RKO (cell line): ENCODE measurements around the gene SLC44A1.
A peak's percentile ranks its signal among the peaks of the same experiment; 100 is the strongest.

Experiments
- DNase-seq: peaks from one replicate; pipeline ENCODE4 v3.0.0-alpha.2; 2016; ENCODE audit warnings: low spot score

The SLC44A1 gene

DNA sequence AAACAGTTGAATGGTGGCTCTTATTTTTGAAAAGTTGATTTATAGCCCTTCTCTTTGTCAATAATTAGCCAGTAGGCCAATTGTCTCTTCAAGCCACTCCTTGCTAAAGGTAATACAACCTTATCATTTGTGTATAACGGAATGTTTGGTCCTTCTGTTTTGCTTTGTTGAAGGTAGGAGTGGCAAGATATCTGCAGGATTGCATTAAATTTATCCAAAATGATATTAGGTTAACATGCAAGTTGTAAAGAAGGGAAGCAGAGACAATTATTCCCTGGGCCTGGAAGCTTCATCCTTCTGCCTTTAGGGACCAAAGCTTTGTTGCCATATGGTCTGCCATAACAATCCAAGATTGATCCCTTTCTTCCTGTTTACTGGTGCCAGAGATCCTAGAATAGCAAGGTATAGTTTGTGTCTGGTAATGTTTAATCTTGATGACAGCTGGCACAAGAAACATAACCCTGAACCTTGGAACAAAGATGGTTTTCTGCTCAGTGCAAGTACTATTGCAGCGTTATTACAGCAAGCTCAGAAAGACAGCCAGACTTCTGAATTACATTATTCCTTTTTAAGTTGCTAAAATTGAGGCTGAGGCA, 187.9 kb downstream of the SLC44A1 start:
- no peak for DNase-seq

DNA sequence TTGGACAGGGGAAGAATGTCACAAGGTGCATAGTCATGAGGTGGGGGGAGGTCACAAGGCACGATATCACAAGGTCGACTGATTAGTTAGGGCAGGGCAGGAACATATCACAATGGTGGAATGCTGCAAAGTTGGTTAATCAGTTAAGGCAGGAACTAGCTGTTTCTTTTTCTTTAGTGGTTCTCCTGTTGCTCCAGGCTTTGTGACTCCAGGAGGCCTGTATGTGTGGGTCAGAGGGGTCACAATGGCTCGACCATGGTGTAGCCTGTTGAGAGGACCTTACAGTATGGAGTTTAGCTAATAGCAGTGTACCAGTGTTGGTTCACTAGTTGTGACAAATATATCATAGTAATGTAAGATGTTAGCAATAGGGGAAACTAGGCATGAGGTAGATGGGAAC, 191.0 kb downstream of the SLC44A1 start:
- DNase-seq = no peak

DNA sequence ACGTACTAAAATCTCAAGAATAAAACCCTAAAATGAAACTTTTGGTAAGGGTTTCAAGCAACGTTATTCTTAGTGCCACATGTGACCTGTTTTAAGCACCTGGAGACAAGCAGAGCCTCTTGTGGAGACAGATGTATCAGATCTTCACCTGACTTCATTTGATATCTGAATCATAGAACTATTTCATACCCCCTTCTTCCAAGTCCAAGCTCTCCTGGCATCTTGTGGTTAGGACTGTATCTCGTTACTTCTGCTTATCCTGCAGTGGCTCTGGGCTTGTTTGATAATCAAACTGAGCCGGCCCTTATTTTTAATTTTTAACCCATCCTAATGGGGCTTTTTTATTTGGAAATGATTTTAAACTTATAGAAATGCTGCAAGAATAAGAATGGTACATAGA, 192.3 kb downstream of the SLC44A1 start:
- no peak for DNase-seq

DNA sequence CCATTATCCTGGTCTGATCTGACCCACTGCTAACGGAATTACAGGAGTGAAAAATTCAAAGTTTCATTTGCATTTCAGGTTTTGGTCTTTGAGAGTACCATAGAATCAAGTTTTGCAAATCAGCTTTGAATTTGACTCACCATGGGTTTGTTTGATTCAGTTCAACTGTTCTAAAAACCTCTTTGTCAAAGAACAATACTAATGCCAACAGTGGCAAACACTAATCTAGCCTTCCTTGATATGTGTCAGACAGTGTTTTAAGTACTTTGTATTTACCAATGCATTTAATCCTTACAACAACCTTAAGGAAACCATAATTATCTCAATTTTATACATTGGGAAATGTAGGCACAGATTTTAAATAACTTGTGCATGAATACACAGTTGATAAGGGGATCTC, 193.3 kb downstream of the SLC44A1 start:
- DNase-seq = no peak

DNA sequence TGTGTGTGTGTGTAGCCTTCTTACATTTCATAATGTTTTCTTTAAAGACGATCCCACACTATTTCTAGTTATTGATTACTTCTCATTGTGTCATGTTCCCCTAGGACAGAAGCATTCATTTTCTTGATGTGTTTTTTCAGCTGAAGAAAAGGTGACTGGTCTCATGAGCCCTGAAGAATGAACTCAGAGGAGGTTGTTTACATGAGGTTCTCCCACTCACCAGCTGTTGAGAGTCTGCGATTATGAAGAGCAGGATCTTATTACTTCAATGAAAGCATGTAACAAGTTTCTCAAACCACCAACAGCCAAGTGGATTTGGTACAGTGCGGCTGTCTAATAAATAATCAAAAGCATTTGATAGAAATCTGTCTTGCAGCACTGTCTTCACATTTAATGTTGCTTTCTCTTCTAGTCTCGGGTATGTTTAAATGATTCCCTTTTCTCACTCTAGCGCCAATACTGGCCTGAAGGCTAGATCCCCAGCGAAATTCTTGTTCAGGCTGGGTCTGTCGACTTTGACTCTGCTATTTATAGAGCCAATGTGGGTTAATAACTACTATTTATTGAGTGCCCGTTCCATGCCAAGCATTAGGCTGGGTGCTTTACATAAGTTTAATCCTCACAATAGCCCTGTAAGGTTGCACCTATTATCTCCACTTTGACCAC, 193.8 kb downstream of the SLC44A1 start:
- no peak for DNase-seq

DNA sequence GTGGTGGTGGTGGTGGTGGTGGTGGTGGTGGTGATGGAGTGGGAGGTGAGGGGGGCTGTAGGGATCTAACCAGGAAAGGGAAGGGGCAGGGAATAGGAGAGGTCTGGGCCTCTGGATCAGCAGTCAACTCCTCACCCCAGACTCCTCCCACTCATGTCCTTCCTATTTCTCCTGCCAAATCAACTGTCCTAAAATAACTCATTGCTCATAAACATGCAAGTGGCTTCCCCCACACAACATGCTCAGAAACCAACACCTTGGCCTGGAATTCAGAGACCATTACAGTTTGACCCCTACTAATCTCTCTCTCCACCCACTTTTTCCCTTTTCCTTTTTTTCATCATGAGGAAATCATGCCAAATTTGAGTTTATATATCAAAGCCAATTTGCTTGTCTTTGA, 195.0 kb downstream of the SLC44A1 start:
- no peak for DNase-seq

DNA sequence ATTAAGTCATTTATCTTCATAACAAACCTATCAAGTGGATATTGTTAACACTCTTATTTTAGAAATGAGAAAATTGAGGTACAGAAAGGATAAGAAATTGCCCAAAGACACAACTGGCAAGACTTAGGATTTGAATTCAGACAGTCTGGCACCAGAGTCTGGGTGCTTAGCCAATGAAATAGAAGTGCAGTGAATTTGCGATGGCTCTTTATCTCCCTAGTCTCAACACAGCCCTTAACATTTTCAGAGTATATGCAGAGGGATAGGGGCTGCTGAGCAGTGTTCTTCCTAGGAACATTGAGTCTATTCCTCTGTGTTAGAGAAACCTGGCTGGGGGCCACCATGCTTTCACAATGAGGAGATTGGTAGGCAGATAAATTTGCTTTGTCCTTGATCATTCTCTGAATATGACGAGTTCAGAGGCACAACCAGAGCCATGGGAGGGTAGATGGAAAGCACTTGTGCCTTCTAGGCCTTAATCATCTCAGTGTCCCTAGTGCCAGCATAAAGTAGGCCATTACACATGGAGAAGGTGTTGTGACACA, 197.2 kb downstream of the SLC44A1 start:
- DNase-seq = no peak

DNA sequence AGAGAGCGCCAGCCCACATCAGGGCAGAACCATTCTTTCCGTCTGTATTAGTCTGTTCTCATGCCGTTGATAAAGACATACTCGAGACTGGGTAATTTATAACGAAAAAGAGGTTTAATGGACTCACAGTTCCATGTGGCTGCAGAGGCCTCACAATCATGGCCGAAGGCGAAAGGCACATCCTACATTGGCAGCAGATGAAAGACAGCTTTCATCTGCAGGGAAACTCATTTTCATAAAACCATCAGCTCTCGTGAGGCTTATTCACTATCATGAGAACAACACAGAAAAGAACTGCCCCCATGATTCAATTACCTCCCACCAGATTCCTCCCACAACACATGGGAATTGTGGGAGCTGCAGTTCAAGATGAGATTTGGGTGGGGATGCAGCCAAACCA, 198.7 kb downstream of the SLC44A1 start:
- DNase-seq = no peak

DNA sequence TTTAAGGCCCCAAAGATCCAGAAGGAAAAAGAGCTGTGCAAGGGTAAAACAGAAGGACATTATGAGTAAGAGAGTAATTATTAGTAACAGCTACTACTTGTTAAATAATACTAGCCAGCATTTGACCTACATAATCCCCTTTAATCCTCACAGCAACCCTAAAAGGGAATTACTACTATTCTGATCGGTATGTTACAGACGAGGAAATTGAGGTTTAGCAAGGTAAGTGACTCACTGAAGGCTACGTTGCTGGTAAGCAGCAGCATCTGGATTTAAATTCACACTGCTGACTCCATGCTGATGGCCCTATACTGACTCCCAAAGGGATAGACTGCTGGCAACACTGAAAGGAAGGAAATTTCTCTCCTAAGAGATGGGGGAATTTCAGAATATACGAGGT, 199.7 kb downstream of the SLC44A1 start:
- no peak for DNase-seq

DNA sequence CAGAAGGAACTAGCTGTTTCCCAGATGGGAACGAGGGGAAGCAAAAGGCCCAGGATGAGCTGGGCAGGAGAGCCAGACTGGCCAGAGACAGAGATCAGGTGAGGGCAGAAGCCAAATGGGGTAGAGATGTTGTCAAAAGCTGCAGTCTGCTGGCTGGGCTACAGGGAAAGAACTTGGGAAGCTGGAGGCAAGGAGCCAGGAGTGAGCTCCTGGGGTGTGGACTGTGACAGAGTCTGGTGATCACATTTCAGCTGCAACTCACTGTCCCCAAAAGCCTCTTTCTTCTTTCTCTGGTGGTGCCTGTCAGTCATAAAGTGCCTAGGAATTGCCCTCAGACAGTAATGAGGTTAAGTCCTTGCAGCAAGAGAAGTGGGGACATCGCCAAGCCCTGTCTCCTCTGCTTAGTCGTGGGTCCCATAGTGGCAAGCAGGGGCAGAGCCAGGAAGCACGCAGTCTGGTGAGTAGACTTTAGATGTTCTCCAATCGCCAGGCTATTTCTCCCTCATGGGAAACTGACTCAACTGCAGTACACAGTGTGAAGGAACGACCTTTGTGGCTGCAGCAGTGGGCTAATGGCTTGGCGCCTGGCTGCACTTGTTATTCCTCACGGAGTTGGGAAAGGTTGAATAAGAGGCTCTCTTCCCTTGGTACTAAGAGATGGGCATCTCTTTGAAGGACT, 200.9 kb downstream of the SLC44A1 start:
- DNase-seq = no peak

DNA sequence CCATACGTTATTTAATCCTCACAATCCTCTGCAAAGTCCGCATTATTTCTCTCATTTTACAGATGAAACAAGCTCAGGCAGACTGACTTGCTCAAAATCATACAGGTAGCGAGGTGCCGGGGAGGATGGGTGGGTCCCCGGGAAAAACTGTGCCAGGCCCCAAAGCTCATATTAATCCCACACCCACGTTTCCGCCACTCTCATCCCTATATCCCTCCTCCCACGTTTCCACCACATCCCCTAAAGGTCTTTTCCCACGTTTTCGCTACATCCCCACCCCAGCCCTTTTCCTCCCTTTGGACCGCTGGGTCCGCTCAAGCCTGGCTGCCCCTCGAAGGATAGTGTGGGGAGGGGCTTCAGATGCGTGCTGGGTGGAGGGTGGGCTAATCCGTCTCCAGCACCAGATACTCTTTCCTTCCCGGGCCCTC, 202.9 kb downstream of the SLC44A1 start:
- DNase-seq = peak; percentile 32

DNA sequence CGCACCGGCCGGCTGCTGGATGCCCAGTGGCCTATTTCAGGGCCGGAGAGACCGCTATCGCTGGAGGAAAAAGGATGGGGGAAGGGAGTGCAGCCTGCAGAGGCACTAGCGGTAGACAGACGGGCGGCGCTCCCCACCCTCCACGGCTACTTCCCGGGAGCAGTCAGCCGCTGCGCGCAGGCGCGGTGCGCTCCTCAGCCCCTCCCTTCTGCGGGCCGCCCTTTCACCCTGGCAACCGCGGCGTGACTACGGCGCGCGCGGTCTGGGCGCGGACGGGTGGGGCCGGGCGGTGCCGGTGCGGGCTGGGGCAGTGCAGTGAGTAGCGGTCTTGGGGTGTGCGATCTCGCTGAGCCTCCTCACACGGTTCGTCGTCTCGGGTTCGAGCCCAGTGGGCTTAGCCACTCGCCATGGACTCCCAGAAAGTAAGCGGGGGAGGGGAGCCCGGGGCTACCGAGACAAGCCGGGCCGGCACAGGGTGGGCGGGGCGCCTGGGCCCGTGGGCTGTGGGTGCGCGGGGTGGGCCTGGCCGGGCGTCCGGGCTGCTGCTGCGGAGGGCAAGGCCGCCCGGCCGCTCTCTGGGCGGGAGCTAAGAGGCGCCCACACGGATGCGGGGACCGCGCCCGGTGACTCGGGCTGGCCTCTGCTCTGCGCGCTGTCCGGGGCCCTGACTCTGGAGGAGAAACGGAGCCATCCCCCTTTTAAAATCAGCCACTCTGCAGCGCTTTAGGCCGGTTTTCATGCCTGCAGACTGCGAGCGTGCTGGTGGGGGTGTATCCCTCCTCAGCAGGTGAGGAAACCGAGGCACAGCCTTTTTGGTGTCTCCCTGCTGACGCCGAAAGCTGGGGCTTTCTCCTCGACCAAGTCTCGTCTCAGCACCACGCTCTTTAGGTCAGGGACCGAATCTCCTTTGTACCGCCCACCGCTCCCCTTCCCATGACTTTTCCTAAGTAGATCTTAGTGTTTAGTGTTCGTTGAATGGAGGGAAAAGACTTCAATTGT, 203.7 kb downstream of the SLC44A1 start, which contains the start of gene FSD1L:
Gene FSD1L (plus strand): TSS at position 221 of the 999 bp plus-strand sequence. CDS start 187 bp downstream, at position 408.
- DNase-seq = peak; percentile 97

DNA sequence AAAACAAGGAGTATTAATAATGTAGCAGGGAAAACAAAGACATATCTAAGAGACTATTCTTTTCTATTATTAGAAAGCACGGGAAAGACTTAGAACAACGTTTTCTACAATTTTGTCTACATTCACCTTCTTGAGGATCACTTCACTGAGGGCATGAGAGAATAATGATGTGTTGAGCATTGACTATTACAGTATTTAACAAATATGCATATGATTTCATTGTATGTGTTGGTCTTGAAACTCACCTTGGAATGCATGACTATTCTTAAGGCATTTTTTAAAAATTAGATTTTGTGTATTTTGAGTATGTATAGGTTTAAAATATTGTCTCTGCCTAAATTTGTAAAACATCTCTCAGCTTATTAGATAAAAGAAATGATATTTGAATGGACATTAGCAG, 204.6 kb downstream of the SLC44A1 start:
- peak; percentile 77 for DNase-seq

DNA sequence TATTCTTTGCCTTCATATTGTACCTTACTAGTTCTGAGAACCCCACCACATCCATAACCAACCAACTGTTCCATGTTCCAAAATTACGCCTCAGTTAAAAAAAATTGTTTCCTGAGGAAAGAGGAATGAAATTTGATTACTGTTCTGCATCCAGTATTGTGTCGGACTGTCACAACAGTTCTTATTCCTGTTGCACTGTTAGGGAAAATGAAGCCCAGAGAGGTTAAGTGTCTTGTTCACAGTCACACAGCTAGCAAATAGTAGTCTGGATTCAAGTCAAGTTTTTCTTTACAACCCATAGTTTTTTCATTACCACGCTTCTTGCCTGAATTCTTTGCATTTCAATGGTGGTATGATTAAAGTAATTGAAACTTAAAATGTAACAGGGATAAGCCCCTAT, 207.7 kb downstream of the SLC44A1 start:
- no peak for DNase-seq

DNA sequence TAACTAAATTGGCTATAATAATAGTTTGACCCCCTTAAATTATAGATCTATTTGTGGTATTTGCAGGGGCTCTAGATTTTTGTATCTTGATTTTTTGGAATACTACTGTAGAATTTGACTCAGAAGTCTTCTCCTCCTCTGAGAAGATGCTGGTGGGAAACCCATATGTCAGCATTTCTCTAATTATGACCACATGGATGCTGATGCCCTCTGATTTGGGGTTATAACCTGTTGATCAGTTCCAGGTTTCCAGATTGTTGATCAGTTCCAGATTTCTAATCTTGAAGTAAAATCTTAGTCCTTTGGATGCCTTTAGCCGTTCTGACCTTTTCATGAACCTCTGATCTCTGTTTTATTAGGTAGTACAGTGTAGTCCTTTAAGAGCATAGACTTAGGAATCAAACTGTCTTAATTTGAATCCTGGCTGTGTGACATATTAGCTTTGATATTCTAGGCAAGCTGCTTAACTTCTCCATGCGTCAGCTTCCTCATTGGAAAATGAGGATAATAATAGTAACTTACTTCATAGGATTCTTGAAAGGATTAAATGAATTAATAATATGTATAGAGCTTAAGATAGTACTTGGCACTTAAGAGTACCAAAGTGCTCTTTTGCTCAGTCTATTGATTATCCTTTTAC, 211.5 kb downstream of the SLC44A1 start:
- DNase-seq = no peak

DNA sequence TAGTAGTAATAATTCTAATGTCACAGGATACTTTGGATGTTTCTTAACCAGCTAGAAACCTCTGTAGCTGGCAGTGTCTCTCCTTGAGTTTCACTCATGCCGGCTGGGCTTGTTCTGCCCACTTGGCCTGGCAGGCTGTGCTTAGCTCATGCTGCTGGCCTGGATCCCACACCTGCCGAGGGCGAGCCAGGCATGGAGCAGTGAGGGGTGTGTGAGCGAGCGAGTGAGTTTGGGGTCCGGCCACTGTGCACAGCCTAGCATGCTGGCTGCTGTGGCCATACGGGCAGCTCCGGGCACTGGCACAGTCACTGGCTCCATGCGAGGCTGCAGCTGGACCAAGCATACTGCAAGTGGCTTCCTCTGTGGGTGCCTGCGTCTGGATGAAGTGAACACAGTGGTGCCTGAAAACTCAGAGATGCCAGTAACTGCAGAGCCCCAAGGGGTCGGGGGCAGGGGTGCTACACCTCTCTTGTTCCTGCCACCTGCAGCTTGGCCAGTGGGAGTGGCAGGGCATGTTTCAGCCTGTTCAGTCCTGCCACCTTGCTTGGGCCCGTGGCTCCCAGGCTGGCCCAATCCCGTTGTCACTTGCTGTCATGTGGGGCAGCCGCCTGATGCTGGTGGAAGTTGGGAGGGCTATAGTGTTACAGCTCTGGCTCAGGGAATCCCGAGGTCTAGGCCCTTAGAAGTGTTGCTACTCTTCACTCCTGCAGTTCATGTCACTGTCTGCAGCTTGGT, 213.3 kb downstream of the SLC44A1 start:
- no peak for DNase-seq

DNA sequence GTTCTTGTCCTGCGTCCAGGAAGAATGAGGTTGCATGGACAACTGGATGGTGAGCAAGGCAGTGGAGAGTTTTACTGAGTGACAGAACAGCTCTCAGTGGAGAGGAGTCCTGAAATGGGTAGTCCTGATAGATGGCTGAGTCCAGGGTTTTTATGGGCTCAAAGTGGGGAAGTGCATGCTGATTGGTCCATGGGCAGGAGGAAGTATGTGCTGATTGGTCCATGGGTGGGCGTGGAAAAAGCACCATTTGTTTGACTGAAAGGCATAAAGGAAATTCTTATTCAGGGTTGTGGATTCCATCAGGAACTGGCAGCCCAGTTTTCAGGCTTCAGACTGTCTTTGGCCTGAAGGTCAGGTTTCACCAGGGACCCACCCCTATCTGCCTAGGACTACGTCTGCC, 214.0 kb downstream of the SLC44A1 start:
- no peak for DNase-seq

DNA sequence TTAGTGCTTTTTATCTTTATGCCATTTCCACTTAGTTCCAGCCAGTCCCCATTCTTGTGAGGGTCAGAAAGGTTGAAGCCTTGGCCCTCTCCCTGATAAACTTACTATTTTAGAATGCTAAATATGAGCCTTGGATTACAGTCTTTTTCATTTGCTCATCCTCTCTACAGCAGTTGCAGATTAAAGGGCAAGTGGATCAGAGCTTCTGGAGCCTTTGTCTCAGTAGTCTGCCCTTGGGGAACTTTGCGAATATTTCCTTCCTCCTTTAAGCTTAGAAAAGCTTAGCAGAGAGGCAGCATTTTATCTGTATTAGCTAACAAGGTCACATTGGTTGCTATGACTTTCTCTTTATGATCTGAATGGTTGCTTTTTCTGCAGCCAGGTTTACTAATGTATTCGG, 214.9 kb downstream of the SLC44A1 start:
- no peak for DNase-seq

DNA sequence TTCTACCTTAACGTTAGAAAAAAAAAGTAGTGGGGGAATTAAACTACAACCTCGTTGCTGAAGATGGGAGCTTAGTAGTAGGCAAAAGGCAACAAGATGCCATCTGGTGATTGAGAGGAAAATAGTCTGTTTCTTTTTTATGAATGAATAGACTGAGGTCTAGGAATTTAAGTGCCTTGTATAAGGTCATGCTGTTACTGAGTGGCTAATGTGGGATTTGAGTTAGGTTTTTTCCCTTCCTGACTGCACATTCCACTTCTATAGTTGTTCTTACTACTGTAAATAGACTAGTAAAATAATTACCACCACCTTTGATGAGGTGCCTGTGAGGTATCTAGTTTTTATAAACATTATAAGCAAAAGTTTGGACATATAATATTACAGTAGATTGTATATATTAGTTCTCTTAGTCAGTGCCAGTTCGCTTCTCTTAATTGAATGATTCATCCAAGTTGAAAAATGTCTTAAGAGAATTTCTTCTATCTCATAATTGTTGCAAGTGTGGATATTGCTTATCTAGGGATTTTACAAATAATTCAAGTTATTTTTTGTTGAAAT, 222.5 kb downstream of the SLC44A1 start:
- DNase-seq = no peak

DNA sequence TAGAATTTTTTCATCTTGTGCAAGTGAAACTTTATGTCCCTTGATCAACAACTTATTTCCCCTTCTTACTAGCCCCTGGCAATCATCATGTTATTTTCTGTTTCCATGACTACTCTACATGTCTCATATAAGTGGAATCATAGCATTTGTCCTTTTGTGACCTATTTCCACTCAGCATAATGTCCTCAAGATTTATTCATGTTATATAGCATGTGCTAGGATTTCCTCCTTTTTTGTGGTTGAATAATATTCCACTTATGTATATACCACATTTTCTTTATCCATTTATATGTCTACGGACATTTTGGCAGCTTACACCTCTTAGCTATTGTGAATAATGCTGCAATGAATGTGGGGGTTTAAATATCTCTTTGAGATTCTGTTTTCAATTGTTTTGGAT, 224.4 kb downstream of the SLC44A1 start:
- DNase-seq = no peak
